HepG2 (cell line): ENCODE data around the gene MATR3. TPM values are rescaled to one million over a fixed set of nuclear protein-coding genes. Genes with fewer than 3 reads are reported as not detected.

Experiments used
- CBFB ChIP-seq: sonication (generic); formaldehyde crosslinking; IDR thresholded peaks from 2 replicates; pipeline ENCODE4 v1.4.0; 2020; ENCODE audit warnings: missing genetic modification reagents
- HNF4A ChIP-seq: sonication (generic); formaldehyde crosslinking; IDR thresholded peaks from 2 replicates; pipeline ENCODE4 v1.4.0; 2020; ENCODE audit warnings: missing genetic modification reagents
- KDM4B ChIP-seq: sonication (generic); formaldehyde crosslinking; IDR thresholded peaks from 2 replicates; pipeline ENCODE4 v1.4.0; 2020; ENCODE audit warnings: missing genetic modification reagents
- RFXAP ChIP-seq: sonication (generic); formaldehyde crosslinking; IDR thresholded peaks from 2 replicates; pipeline ENCODE4 v1.4.0; 2020; ENCODE audit warnings: missing genetic modification reagents, borderline replicate concordance
- RXRA ChIP-seq: sonication (generic); formaldehyde crosslinking; IDR thresholded peaks from 2 replicates; pipeline ENCODE4 v1.5.1; 2020; ENCODE audit warnings: missing genetic modification reagents
- SIX4 ChIP-seq: sonication (generic); formaldehyde crosslinking; IDR thresholded peaks from 2 replicates; pipeline ENCODE4 v1.4.0; 2020; ENCODE audit warnings: missing genetic modification reagents
- SMAD1 ChIP-seq: sonication (generic); formaldehyde crosslinking; IDR thresholded peaks from 2 replicates; pipeline ENCODE4 v1.4.0; 2020; ENCODE audit warnings: missing genetic modification reagents, low read depth, mild to moderate bottlenecking, borderline replicate concordance
- SMC3 ChIP-seq: IDR thresholded peaks from 2 replicates; pipeline ENCODE4 v1.6.1; 2011; ENCODE audit warnings: low read length, improper control_type of control experiment
- SNAPC2 ChIP-seq: sonication (generic); formaldehyde crosslinking; IDR thresholded peaks from 2 replicates; pipeline ENCODE4 v1.8.1; 2022; ENCODE audit warnings: mild to moderate bottlenecking, missing genetic modification reagents
- WIZ ChIP-seq: sonication (generic); formaldehyde crosslinking; IDR thresholded peaks from 2 replicates; pipeline ENCODE4 v1.5.1; 2020; ENCODE audit warnings: mild to moderate bottlenecking, missing genetic modification reagents
- YY1 ChIP-seq: IDR thresholded peaks from 2 replicates; pipeline ENCODE4 v1.6.1; 2011; ENCODE audit warnings: low read length, low read depth, moderate library complexity, mild to moderate bottlenecking; ENCODE audit not compliant: insufficient read depth, insufficient replicate concordance
- ZNF30 ChIP-seq: sonication (generic); formaldehyde crosslinking; IDR thresholded peaks from 2 replicates; pipeline ENCODE4 v1.5.0; 2020; ENCODE audit warnings: mild to moderate bottlenecking, missing genetic modification reagents
- ZNF333 ChIP-seq: sonication (generic); formaldehyde crosslinking; IDR thresholded peaks from 2 replicates; pipeline ENCODE4 v1.4.0; 2020; ENCODE audit warnings: mild to moderate bottlenecking, missing genetic modification reagents, borderline replicate concordance
- ZNF619 ChIP-seq: sonication (generic); formaldehyde crosslinking; IDR thresholded peaks from 2 replicates; pipeline ENCODE4 v1.4.0; 2020; ENCODE audit warnings: mild to moderate bottlenecking, missing genetic modification reagents
- ZNF644 ChIP-seq: IDR thresholded peaks from 2 replicates; pipeline ENCODE4 v1.6.1; 2016; ENCODE audit warnings: low read depth
- ZNF687 ChIP-seq: sonication (generic); formaldehyde crosslinking; IDR thresholded peaks from 2 replicates; pipeline ENCODE4 v1.5.1; 2020; ENCODE audit warnings: mild to moderate bottlenecking, missing genetic modification reagents, moderate library complexity
- ZNF724P ChIP-seq: sonication (generic); formaldehyde crosslinking; IDR thresholded peaks from 2 replicates; pipeline ENCODE4 v1.8.0; 2022; ENCODE audit warnings: missing genetic modification reagents, borderline replicate concordance
- ZNF777 ChIP-seq: sonication (generic); formaldehyde crosslinking; IDR thresholded peaks from 2 replicates; pipeline ENCODE4 v1.4.0; 2020; ENCODE audit warnings: missing genetic modification reagents
- polyA plus RNA-seq, 8 experiments: library from polyadenylated mRNA; depleted of rRNA in 3 of 8; stranded (reverse) in 7 of 8; unstranded in 1 of 8; fragments of >200 nt; fragmentation: Illumina TruSeq in 4 of 8; extraction: Trizol in 4 of 8; gene quantifications; 2 replicates each; pipeline versions ENCODE4 v1.2.1 to v1.2.3, GENCODE V29; 2011 to 2016; ENCODE audit warnings: low read depth in 4 of 8, missing spikeins in 1 of 8, mixed read lengths in 1 of 8; ENCODE audit not compliant: insufficient read depth in 1 of 8
- total RNA-seq, 5 experiments: library from RNA; depleted of rRNA; stranded (reverse); fragments of >200 nt; fragmentation: Illumina TruSeq; extraction: Trizol; gene quantifications; 2 replicates each; pipeline ENCODE4 v1.2.3, GENCODE V29; 2016; ENCODE audit warnings: low read depth in 1 of 5
- TF ChIP-seq, protein P1 (sequence below): sonication (generic); formaldehyde crosslinking; IDR thresholded peaks from 2 replicates; pipeline ENCODE4 v1.9.0; 2021; ENCODE audit warnings: mild to moderate bottlenecking, missing genetic modification reagents

Gene MATR3
- total and polyA plus RNA-seq, 2 of the 13 experiments (the other 11 are each of a cell fraction or from before 2014, with no cell fraction given) = 94.2 to 341 TPM

DNA sequence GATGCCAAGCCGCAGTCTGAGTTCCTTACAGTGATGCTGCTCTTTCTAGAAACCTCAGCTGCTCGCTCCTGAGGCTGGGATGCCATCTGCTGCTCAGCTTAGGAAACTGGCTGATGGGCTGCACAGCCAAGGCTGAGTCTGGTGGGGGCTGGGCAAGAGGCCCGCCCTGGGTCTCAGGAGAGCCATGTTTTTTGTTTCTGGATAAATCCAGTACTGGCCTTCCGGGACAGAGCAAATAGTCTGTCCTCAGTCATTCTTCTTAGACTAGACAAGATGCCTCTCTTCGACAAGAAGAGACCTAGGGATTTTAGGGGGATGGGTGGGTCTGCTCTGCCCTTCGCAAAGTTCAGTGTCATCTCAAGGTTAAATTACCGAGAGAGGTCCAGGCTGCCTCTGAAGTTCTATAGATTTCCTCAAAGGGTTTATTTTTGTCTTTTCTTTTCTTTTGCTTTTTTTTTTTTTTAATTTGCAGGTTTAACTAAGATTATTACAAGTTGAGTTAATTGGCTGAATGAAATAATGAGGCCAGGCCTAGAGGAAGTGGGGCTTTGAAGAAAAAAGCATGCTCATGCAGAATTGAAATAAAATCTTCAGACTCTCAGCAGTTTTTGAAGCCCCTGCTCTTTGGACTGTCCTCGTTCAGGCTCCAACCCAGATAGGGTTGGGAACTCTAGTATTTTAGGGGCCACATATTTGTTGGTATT is 30.6 kb upstream of the MATR3 start (continued):
- no peak for TF ChIP-seq SNAPC2 (CRISPR knock-in tag)
- TF ChIP-seq CBFB (CRISPR knock-in tag) = no peak
- TF ChIP-seq ZNF687 (CRISPR knock-in tag) = peak; percentile 66
- TF ChIP-seq ZNF30 (CRISPR knock-in tag) = no peak
- no peak for TF ChIP-seq SIX4 (CRISPR knock-in tag)
- 0 out of 2 replicates have a peak, but pooled peaks have one; percentile 33 for TF ChIP-seq KDM4B (CRISPR knock-in tag)
- TF ChIP-seq, protein P1, sequence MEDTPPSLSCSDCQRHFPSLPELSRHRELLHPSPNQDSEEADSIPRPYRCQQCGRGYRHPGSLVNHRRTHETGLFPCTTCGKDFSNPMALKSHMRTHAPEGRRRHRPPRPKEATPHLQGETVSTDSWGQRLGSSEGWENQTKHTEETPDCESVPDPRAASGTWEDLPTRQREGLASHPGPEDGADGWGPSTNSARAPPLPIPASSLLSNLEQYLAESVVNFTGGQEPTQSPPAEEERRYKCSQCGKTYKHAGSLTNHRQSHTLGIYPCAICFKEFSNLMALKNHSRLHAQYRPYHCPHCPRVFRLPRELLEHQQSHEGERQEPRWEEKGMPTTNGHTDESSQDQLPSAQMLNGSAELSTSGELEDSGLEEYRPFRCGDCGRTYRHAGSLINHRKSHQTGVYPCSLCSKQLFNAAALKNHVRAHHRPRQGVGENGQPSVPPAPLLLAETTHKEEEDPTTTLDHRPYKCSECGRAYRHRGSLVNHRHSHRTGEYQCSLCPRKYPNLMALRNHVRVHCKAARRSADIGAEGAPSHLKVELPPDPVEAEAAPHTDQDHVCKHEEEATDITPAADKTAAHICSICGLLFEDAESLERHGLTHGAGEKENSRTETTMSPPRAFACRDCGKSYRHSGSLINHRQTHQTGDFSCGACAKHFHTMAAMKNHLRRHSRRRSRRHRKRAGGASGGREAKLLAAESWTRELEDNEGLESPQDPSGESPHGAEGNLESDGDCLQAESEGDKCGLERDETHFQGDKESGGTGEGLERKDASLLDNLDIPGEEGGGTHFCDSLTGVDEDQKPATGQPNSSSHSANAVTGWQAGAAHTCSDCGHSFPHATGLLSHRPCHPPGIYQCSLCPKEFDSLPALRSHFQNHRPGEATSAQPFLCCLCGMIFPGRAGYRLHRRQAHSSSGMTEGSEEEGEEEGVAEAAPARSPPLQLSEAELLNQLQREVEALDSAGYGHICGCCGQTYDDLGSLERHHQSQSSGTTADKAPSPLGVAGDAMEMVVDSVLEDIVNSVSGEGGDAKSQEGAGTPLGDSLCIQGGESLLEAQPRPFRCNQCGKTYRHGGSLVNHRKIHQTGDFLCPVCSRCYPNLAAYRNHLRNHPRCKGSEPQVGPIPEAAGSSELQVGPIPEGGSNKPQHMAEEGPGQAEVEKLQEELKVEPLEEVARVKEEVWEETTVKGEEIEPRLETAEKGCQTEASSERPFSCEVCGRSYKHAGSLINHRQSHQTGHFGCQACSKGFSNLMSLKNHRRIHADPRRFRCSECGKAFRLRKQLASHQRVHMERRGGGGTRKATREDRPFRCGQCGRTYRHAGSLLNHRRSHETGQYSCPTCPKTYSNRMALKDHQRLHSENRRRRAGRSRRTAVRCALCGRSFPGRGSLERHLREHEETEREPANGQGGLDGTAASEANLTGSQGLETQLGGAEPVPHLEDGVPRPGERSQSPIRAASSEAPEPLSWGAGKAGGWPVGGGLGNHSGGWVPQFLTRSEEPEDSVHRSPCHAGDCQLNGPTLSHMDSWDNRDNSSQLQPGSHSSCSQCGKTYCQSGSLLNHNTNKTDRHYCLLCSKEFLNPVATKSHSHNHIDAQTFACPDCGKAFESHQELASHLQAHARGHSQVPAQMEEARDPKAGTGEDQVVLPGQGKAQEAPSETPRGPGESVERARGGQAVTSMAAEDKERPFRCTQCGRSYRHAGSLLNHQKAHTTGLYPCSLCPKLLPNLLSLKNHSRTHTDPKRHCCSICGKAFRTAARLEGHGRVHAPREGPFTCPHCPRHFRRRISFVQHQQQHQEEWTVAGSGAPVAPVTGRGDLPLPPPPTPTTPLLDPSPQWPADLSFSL (CRISPR knock-in tag) = no peak
- TF ChIP-seq ZNF644 (CRISPR knock-in tag) = 0 out of 2 replicates have a peak, but pooled peaks have one; percentile 16
- no peak for TF ChIP-seq SMAD1 (CRISPR knock-in tag)
- peak; percentile 63 for TF ChIP-seq YY1
- TF ChIP-seq ZNF333 = no peak
- TF ChIP-seq RXRA (CRISPR knock-in tag) = peak; percentile 47; the same call in 1 of the 2 replicates
- TF ChIP-seq RFXAP (CRISPR knock-in tag) = 0 out of 2 replicates have a peak, but pooled peaks have one; percentile 21
- no peak for TF ChIP-seq WIZ
- 0 out of 2 replicates have a peak, but pooled peaks have one; percentile 19 for TF ChIP-seq HNF4A
- TF ChIP-seq ZNF724P (CRISPR knock-in tag) = no peak
- peak; percentile 82 for TF ChIP-seq SMC3
- TF ChIP-seq ZNF619 (CRISPR knock-in tag) = no peak
- TF ChIP-seq ZNF777 (CRISPR knock-in tag) = no peak
